ENCODE results near the gene TECRL. TPM values are rescaled to one million over a fixed set of nuclear protein-coding genes. Genes with fewer than 3 reads are reported as not detected.

The TECRL gene
- total and polyA plus RNA-seq, 2 donors (not counting 1 experiment from before 2014, with no cell fraction given) = not detected

DNA sequence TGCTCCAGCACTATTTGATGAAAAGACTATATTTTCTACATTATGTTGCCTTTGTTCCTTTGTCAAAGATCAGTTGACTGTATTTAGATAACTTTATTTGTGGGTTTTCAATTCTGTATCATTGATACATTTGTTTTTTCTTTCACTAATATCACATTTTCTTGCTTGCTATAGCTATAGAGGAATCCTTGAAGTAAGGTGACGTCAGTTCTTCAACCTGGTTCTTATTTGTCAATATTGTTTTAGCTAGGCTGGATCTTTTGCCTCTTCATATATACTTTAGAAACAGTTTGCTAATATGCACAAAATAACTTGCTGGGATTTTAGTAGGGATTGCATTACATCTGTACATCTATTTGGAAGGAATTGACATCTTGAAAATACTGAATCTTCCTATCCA is 21.0 kb downstream of the TECRL start:
- Histone ChIP-seq H3K9ac (ENCODE audit: insufficient read depth, low read length) (no peak overlapping the region), H4K20me1 (ENCODE audit: control insufficient read depth, extremely low read depth, insufficient read depth, low read length) (no peaks in the 10 kb centered on the region), H3K27me3 (ENCODE audit: control insufficient read depth, insufficient read depth, low read length) (no peaks in the 10 kb centered on the region), H3K4me1 (ENCODE audit: control insufficient read depth, extremely low read depth, insufficient read depth, low read length) (no peaks in the 10 kb centered on the region), H2AFZ (ENCODE audit: low read length) (no peak overlapping the region), H3K36me3 (ENCODE audit: control insufficient read depth, insufficient read depth, low read length) (no peaks in the 10 kb centered on the region), H3K79me2 (ENCODE audit: control insufficient read depth, insufficient read depth, low read length) (no peaks in the 10 kb centered on the region), H3K4me3 (replicated peaks in 1 of 4; ENCODE audit: control extremely low read depth in 1 of 4, insufficient read depth in 1 of 4, low read depth in 3 of 4, low read length in 4 of 4) (no peak overlapping the region), H3K4me2 (ENCODE audit: extremely low read depth, insufficient read depth, low read length) (no peak overlapping the region), H3K27ac (ENCODE audit: insufficient read depth, low read length) (no peak overlapping the region), H3K9me3 (ENCODE audit: control insufficient read depth, insufficient read depth, low read depth, low read length) (no peaks in the 10 kb centered on the region)
- no peak for DNase-seq (ENCODE audit: low read depth in 2 of 2)
- TF ChIP-seq, protein P1, sequence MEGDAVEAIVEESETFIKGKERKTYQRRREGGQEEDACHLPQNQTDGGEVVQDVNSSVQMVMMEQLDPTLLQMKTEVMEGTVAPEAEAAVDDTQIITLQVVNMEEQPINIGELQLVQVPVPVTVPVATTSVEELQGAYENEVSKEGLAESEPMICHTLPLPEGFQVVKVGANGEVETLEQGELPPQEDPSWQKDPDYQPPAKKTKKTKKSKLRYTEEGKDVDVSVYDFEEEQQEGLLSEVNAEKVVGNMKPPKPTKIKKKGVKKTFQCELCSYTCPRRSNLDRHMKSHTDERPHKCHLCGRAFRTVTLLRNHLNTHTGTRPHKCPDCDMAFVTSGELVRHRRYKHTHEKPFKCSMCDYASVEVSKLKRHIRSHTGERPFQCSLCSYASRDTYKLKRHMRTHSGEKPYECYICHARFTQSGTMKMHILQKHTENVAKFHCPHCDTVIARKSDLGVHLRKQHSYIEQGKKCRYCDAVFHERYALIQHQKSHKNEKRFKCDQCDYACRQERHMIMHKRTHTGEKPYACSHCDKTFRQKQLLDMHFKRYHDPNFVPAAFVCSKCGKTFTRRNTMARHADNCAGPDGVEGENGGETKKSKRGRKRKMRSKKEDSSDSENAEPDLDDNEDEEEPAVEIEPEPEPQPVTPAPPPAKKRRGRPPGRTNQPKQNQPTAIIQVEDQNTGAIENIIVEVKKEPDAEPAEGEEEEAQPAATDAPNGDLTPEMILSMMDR (conservative IDR thresholded peaks at IDR 0.05 in 1 of 2, IDR thresholded peaks at IDR 0.05 in 1 of 2; ENCODE audit: low read depth in 1 of 2, low read length in 2 of 2) = no peak
- TF ChIP-seq EZH2 (IDR thresholded peaks at IDR 0.05; ENCODE audit: low read length, missing control alignments) = no peak

DNA sequence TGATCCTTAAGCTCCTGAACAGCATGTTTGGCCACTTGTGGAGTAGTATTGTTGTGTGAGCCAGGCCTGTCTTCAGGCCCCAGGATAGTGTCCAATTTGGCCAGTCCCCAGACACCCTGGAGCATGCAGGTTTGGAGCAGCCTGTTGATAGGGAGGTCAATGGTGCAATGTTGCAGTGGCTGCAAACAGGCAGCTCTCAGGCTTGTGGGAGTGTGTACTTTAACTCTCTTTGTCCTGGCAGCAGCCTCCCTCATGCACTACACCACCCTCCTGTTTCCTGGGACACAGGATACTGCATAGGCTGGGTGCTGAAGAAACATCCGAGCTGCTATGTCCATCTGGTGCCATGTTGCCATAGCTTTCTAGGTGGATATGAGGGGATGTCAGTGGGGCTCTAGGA is 24.0 kb downstream of the TECRL start:
- H3K4me3 ChIP-seq (replicated peaks in 1 of 4; ENCODE audit: control extremely low read depth in 1 of 4, insufficient read depth in 1 of 4, low read depth in 3 of 4, low read length in 4 of 4) = no peak overlapping the region
- no peak for DNase-seq (ENCODE audit: low read depth in 2 of 2)
- no peaks in the 10 kb centered on the region for H3K4me1 ChIP-seq (ENCODE audit: control insufficient read depth, extremely low read depth, insufficient read depth, low read length)
- H2AFZ ChIP-seq (ENCODE audit: low read length) = no peak overlapping the region
- TF ChIP-seq EZH2 (IDR thresholded peaks at IDR 0.05; ENCODE audit: low read length, missing control alignments) = no peak
- TF ChIP-seq, protein P1 (conservative IDR thresholded peaks at IDR 0.05 in 1 of 2, IDR thresholded peaks at IDR 0.05 in 1 of 2; ENCODE audit: low read depth in 1 of 2, low read length in 2 of 2) = no peak
- no peak overlapping the region for H3K27ac ChIP-seq (ENCODE audit: insufficient read depth, low read length)
- H3K9me3 ChIP-seq (ENCODE audit: control insufficient read depth, insufficient read depth, low read depth, low read length) = no peaks in the 10 kb centered on the region
- H3K79me2 ChIP-seq (ENCODE audit: control insufficient read depth, insufficient read depth, low read length) = no peaks in the 10 kb centered on the region
- no peaks in the 10 kb centered on the region for H3K27me3 ChIP-seq (ENCODE audit: control insufficient read depth, insufficient read depth, low read length)
- no peak overlapping the region for H3K4me2 ChIP-seq (ENCODE audit: extremely low read depth, insufficient read depth, low read length)
- no peak overlapping the region for H3K9ac ChIP-seq (ENCODE audit: insufficient read depth, low read length)
- no peaks in the 10 kb centered on the region for H3K36me3 ChIP-seq (ENCODE audit: control insufficient read depth, insufficient read depth, low read length)
- H4K20me1 ChIP-seq (ENCODE audit: control insufficient read depth, extremely low read depth, insufficient read depth, low read length) = no peaks in the 10 kb centered on the region

DNA sequence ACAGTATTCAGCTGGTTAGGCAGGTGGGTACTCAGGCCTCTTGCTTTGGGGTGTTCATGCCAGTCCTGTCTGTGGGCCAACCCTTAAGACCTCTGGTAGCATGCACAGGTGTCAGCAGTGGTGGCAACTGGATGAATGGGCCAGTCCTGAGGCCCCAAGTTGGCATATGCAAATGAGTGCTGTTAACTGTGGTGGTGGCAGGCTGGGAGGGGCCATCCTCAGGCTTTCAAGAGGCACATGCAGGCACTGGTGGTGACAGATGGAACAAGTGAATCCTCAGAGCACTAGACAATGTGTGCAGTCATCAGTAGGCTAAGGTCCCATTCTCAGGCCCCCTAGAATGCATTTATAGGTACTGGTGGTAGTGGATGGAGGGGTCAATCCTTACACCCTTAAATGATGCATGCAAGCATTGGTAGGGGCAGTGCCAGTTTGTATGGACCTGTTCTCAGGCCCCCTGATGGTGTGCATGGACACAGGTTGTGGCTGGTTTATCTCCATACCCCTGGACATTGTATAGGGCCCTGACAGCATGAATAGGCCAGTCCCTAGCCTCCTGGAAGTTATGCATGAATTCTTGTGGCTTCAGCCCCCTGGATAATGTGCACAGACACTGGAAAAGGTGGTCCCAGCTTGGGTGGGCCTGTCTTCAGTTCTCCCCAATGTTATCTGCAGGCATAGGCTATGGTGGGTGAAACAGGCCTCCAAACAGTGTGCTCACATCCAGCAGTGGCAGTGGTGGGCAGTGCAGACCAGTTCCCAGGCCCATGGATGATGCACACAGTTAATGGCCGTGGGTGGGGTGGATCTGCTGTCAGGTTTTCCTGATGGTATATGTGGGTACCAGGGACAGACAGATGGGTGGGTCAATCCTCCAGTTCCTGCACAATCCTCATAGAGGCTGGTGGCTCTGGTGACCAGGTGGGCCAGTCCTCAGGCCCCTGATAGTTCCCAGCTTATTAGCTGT is 24.7 kb downstream of the TECRL start:
- H3K27ac ChIP-seq (ENCODE audit: insufficient read depth, low read length) = no peak overlapping the region
- DNase-seq (ENCODE audit: low read depth in 2 of 2) = no peak
- H3K79me2 ChIP-seq (ENCODE audit: control insufficient read depth, insufficient read depth, low read length) = no peaks in the 10 kb centered on the region
- no peaks in the 10 kb centered on the region for H3K36me3 ChIP-seq (ENCODE audit: control insufficient read depth, insufficient read depth, low read length)
- TF ChIP-seq, protein P1 (conservative IDR thresholded peaks at IDR 0.05 in 1 of 2, IDR thresholded peaks at IDR 0.05 in 1 of 2; ENCODE audit: low read depth in 1 of 2, low read length in 2 of 2) = no peak
- no peak for TF ChIP-seq EZH2 (IDR thresholded peaks at IDR 0.05; ENCODE audit: low read length, missing control alignments)
- H3K4me1 ChIP-seq (ENCODE audit: control insufficient read depth, extremely low read depth, insufficient read depth, low read length) = no peaks in the 10 kb centered on the region
- H3K9ac ChIP-seq (ENCODE audit: insufficient read depth, low read length) = no peak overlapping the region
- no peaks in the 10 kb centered on the region for H4K20me1 ChIP-seq (ENCODE audit: control insufficient read depth, extremely low read depth, insufficient read depth, low read length)
- no peaks in the 10 kb centered on the region for H3K9me3 ChIP-seq (ENCODE audit: control insufficient read depth, insufficient read depth, low read depth, low read length)
- no peak overlapping the region for H2AFZ ChIP-seq (ENCODE audit: low read length)
- H3K4me2 ChIP-seq (ENCODE audit: extremely low read depth, insufficient read depth, low read length) = no peak overlapping the region
- no peaks in the 10 kb centered on the region for H3K27me3 ChIP-seq (ENCODE audit: control insufficient read depth, insufficient read depth, low read length)
- no peak overlapping the region for H3K4me3 ChIP-seq (replicated peaks in 1 of 4; ENCODE audit: control extremely low read depth in 1 of 4, insufficient read depth in 1 of 4, low read depth in 3 of 4, low read length in 4 of 4)
